ENCODE data around the gene FBXO17. TPM values are rescaled to one million over a fixed set of nuclear protein-coding genes. Genes with fewer than 3 reads are reported as not detected.
"Not testable (repeated sequence)": the region's sequence is repeated elsewhere in the genome, so short reads cannot be mapped to it uniquely, and the experiment has no call there.

FBXO17 gene
- total RNA-seq, 2 experiments from 2014 or later = not detected

DNA sequence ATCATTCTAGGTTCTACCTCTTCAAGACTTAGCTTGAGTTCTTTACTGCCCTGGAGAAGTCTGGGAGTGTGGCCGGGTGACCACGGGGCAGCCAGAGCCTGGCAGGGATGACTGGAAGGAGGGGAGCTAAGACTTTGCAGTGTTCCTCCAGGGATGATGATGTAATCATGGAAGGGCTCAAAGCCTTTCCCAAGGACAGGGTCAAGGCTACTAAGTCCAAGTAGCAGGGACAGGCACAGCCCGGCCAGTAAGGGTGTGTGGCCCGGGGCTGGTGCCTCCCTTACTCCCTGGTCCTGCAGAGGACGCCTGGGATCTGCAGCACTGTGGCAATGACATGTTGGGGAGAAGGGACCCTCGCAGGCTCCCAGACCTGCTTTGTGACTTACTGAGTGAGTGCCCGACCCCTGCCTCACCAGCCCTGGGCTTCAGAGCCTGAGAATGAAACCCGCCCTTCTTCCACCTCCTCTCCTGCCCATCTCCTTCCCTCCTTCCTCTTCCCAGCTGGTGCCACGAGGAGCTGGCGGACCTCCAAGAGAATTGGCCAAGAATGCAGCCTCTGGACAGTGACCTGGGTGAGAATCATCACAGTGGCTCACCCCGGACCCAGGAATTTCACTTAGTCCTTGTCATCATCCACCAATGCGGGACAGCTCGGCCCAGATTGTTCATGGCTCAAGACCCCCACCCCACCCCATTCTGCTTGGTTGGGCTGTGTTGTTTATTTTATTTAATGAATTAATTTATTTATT is 15.6 kb upstream of the FBXO17 start:
- ATAC-seq (ENCODE audit: poor library complexity) (no peak), DNase-seq (no peak)
- H3K36me3 Mint-ChIP-seq (ENCODE audit: low read depth) = no peaks in the 10 kb centered on the region
- ChIA-PET POLR2A (no interaction called here), CTCF (no interaction called here)
- H3K4me3 ChIP-seq (ENCODE audit: low read length) = no peak overlapping the region
- H3K27ac Mint-ChIP-seq = no peak overlapping the region
- peaks cover 48% of the 10 kb centered on the region for H3K27me3 Mint-ChIP-seq
- H3K36me3 ChIP-seq (ENCODE audit: insufficient read depth, low read length) = no peaks in the 10 kb centered on the region
- no peak overlapping the region for H3K27ac ChIP-seq (ENCODE audit: low read depth in 1 of 2, low read length in 2 of 2)
- H3K4me3 Mint-ChIP-seq = no peak overlapping the region
- intact Hi-C loops (cut with DNase I, micrococcal nuclease) = no loop called here
- H3K9me3 ChIP-seq (ENCODE audit: control insufficient read depth in 1 of 2, insufficient read depth in 1 of 2, low read length in 2 of 2) = peaks cover 0 to 3% of the 10 kb centered on the region in 2 experiments
- H3K4me1 ChIP-seq (ENCODE audit: insufficient read depth, low read length) = no peaks in the 10 kb centered on the region
- TF ChIP-seq, protein P1, sequence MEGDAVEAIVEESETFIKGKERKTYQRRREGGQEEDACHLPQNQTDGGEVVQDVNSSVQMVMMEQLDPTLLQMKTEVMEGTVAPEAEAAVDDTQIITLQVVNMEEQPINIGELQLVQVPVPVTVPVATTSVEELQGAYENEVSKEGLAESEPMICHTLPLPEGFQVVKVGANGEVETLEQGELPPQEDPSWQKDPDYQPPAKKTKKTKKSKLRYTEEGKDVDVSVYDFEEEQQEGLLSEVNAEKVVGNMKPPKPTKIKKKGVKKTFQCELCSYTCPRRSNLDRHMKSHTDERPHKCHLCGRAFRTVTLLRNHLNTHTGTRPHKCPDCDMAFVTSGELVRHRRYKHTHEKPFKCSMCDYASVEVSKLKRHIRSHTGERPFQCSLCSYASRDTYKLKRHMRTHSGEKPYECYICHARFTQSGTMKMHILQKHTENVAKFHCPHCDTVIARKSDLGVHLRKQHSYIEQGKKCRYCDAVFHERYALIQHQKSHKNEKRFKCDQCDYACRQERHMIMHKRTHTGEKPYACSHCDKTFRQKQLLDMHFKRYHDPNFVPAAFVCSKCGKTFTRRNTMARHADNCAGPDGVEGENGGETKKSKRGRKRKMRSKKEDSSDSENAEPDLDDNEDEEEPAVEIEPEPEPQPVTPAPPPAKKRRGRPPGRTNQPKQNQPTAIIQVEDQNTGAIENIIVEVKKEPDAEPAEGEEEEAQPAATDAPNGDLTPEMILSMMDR (IDR thresholded peaks at IDR 0.05) = no peak
- H3K27me3 ChIP-seq (ENCODE audit: control insufficient read depth in 1 of 2, insufficient read depth in 2 of 2, low read length in 2 of 2) = peaks cover 0 to 2% of the 10 kb centered on the region in 2 experiments
- H3K9me3 Mint-ChIP-seq = no peaks in the 10 kb centered on the region
- H3K4me1 Mint-ChIP-seq (ENCODE audit: low read depth) = no peaks in the 10 kb centered on the region

DNA sequence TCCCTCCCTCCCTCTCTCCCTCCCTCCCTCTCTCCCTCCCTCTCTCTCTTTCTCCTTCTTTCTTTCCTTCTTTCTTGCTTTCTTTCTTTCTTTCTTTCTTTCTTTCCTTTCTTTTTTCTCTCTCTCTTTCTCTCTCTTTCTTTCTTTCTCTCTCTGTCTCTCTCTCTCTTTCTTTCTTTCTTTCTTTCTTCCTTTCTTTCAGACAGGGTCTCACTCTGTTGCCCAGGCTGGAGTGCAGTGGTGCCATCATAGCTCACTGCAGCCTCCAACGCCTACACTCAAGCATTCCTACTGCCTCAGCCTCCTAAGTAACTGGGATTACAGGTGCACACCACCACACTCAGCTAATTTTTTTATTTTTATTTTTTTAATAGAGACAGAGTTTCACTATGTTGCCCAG is 14.1 kb upstream of the FBXO17 start:
- CTCF ChIA-PET; H3K36me3 ChIP-seq (ENCODE audit: insufficient read depth, low read length); POLR2A ChIA-PET; H3K27ac Mint-ChIP-seq; H3K4me3 ChIP-seq (ENCODE audit: low read length); H3K27ac ChIP-seq (ENCODE audit: low read depth in 1 of 2, low read length in 2 of 2); H3K27me3 ChIP-seq (ENCODE audit: control insufficient read depth in 1 of 2, insufficient read depth in 2 of 2, low read length in 2 of 2); H3K4me1 ChIP-seq (ENCODE audit: insufficient read depth, low read length); H3K4me3 Mint-ChIP-seq; ATAC-seq (ENCODE audit: poor library complexity); H3K4me1 Mint-ChIP-seq (ENCODE audit: low read depth); H3K36me3 Mint-ChIP-seq (ENCODE audit: low read depth); DNase-seq; H3K9me3 Mint-ChIP-seq: not testable (repeated sequence)
- H3K9me3 ChIP-seq (ENCODE audit: control insufficient read depth in 1 of 2, insufficient read depth in 1 of 2, low read length in 2 of 2) = peaks cover 0 to 12% of the 10 kb centered on the region in 2 experiments
- intact Hi-C loops (cut with DNase I, micrococcal nuclease) = loop anchor here in 1 of 2 experiments (5.0 kb wide), 1 partner anchor 502 kb away; no protein-coding TSS in a partner anchor
- peaks cover 47% of the 10 kb centered on the region for H3K27me3 Mint-ChIP-seq

DNA sequence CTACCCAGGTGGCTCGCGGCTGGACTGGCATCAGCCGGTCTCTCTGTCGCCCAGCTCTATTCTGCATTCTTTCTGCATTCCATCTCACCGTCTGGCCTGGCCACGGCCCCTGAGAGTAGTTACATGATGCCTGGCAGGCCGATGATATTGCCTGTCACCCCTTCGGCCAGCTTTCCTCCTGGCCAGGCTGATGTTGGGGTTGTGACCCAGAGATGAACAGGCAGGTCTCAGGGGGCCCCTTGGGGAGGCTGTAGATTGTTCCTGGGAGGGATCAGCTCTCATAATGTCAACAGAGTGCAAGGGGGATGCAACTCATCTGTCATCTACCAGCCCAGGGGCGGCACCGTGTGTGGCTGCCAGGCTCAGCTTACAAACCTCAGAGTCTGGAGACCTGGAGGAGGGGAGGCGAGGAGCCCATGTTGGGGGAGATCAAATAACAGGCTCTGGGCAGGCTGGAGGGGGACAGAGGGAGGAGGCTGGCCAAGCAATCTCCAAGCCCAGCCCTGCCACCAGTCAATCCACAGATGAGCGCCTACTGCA is 13.6 kb upstream of the FBXO17 start:
- ChIA-PET CTCF (no interaction called here), POLR2A (no interaction called here)
- no peaks in the 10 kb centered on the region for H3K4me1 Mint-ChIP-seq (ENCODE audit: low read depth)
- ATAC-seq (ENCODE audit: poor library complexity) (no peak), DNase-seq (no peak)
- H3K9me3 Mint-ChIP-seq = no peaks in the 10 kb centered on the region
- no peaks in the 10 kb centered on the region for H3K36me3 Mint-ChIP-seq (ENCODE audit: low read depth)
- Histone ChIP-seq H3K27me3 (ENCODE audit: control insufficient read depth in 1 of 2, insufficient read depth in 2 of 2, low read length in 2 of 2) (no peaks in the 10 kb centered on the region), H3K4me3 (ENCODE audit: low read length) (no peak overlapping the region), H3K36me3 (ENCODE audit: insufficient read depth, low read length) (no peaks in the 10 kb centered on the region), H3K4me1 (ENCODE audit: insufficient read depth, low read length) (no peaks in the 10 kb centered on the region), H3K27ac (ENCODE audit: low read depth in 1 of 2, low read length in 2 of 2) (no peak overlapping the region), H3K9me3 (ENCODE audit: control insufficient read depth in 1 of 2, insufficient read depth in 1 of 2, low read length in 2 of 2) (peaks cover 0 to 12% of the 10 kb centered on the region in 2 experiments)
- TF ChIP-seq, protein P1 (IDR thresholded peaks at IDR 0.05) = no peak
- intact Hi-C loops (cut with DNase I, micrococcal nuclease) = loop anchor here in 1 of 2 experiments (5.0 kb wide), 1 partner anchor 502 kb away; no protein-coding TSS in a partner anchor
- H3K4me3 Mint-ChIP-seq = no peak overlapping the region
- no peak overlapping the region for H3K27ac Mint-ChIP-seq
- peaks cover 45% of the 10 kb centered on the region for H3K27me3 Mint-ChIP-seq

DNA sequence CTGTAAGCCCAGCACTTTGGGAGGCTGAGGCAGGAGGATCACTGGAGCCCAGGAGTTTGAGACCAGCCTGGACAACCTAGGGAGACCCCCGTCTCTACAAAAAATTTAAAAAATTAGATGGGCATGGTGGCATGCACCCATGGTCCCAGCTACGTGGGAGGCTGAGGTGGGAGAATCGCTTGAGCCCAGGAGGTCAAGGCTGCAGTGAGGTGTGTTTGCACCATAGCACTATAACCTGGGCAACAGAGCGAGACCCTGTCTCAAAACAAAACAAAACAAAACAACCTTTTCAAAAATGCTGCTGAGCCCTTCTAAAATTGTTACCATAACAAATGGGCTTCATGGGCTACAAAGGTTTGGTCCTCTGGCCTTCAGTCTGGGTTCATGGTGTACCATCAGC is 13.1 kb upstream of the FBXO17 start:
- DNase-seq; H3K4me1 ChIP-seq (ENCODE audit: insufficient read depth, low read length); H3K27me3 ChIP-seq (ENCODE audit: control insufficient read depth in 1 of 2, insufficient read depth in 2 of 2, low read length in 2 of 2); H3K27ac ChIP-seq (ENCODE audit: low read depth in 1 of 2, low read length in 2 of 2); H3K4me1 Mint-ChIP-seq (ENCODE audit: low read depth); H3K9me3 Mint-ChIP-seq; H3K4me3 Mint-ChIP-seq; ATAC-seq (ENCODE audit: poor library complexity); H3K4me3 ChIP-seq (ENCODE audit: low read length); H3K36me3 ChIP-seq (ENCODE audit: insufficient read depth, low read length); CTCF ChIA-PET; H3K27ac Mint-ChIP-seq; POLR2A ChIA-PET; H3K36me3 Mint-ChIP-seq (ENCODE audit: low read depth): not testable (repeated sequence)
- peaks cover 0 to 11% of the 10 kb centered on the region in 2 experiments for H3K9me3 ChIP-seq (ENCODE audit: control insufficient read depth in 1 of 2, insufficient read depth in 1 of 2, low read length in 2 of 2)
- intact Hi-C loops (cut with DNase I, micrococcal nuclease) = loop anchor here in 1 of 2 experiments (5.0 kb wide), 1 partner anchor 501 kb away; no protein-coding TSS in a partner anchor
- H3K27me3 Mint-ChIP-seq = peaks cover 43% of the 10 kb centered on the region

DNA sequence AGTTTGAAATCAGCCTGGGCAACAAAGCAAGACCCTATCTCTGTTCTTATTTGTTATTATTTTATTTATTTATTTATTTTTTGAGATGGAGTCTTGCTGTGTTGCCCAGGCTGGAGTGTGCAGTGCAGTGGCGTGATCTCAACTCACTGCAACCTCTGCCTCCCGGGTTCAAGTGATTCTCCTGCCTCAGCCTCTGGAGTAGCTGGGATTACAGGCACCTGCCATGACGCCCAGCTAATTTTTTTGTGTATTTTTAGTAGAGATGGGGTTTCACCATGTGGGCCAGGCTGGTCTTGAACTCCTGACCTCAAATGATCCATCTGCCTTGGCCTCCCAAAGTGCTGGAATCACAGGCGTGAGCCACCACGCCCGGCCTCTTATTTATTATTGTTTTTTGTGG is 12.2 kb upstream of the FBXO17 start:
- DNase-seq; CTCF ChIA-PET; H3K27ac Mint-ChIP-seq; H3K9me3 ChIP-seq (ENCODE audit: control insufficient read depth in 1 of 2, insufficient read depth in 1 of 2, low read length in 2 of 2); POLR2A ChIA-PET; H3K27ac ChIP-seq (ENCODE audit: low read depth in 1 of 2, low read length in 2 of 2); H3K36me3 Mint-ChIP-seq (ENCODE audit: low read depth); ATAC-seq (ENCODE audit: poor library complexity); H3K4me3 Mint-ChIP-seq; H3K4me1 ChIP-seq (ENCODE audit: insufficient read depth, low read length); H3K27me3 ChIP-seq (ENCODE audit: control insufficient read depth in 1 of 2, insufficient read depth in 2 of 2, low read length in 2 of 2); H3K9me3 Mint-ChIP-seq; H3K4me1 Mint-ChIP-seq (ENCODE audit: low read depth); H3K4me3 ChIP-seq (ENCODE audit: low read length); H3K36me3 ChIP-seq (ENCODE audit: insufficient read depth, low read length): not testable (repeated sequence)
- peaks cover 34% of the 10 kb centered on the region for H3K27me3 Mint-ChIP-seq
- intact Hi-C loops (cut with DNase I, micrococcal nuclease) = loop anchor here in 1 of 2 experiments (5.0 kb wide), 1 partner anchor 500 kb away; no protein-coding TSS in a partner anchor

Data from CD4-positive, alpha-beta T cell (primary cell).